ENCODE data around the gene PDCD4. TPM values are rescaled to one million over a fixed set of nuclear protein-coding genes. Genes with fewer than 3 reads are reported as not detected.

PDCD4 gene
- polyA plus RNA-seq, 1 of the 3 experiments (the other 2 are of a cell fraction): 23.3 TPM

GRCh38 chr10:110919349-110919931 is 47.7 kb downstream of the PDCD4 start, which contains the start of gene SHOC2 (continued):
- TF ChIP-seq EP300 (IDR thresholded peaks at IDR 0.05; ENCODE audit: borderline replicate concordance in 1 of 2, low read depth in 1 of 2, low read length in 1 of 2): no peak

GRCh38 chr10:110919971-110920881 is 48.5 kb downstream of the PDCD4 start:
- Histone ChIP-seq H3K27ac (ENCODE audit: low read depth in 2 of 2, low read length in 1 of 2) (peak overlapping the region; percentile 70 to 90), H2AFZ (ENCODE audit: low read depth) (no peak overlapping the region), H3F3A (replicated peaks; ENCODE audit: insufficient read depth) (peaks cover 9% of the 10 kb centered on the region), H4K20me1 (ENCODE audit: insufficient read depth) (peaks cover 42% of the 10 kb centered on the region), H3K79me2 (ENCODE audit: insufficient read depth) (peaks cover 65% of the 10 kb centered on the region), H3K27me3 (ENCODE audit: insufficient read depth) (no peaks in the 10 kb centered on the region), H3K4me1 (ENCODE audit: control insufficient read depth in 1 of 2, insufficient read depth in 2 of 2, low read depth in 1 of 2, low read length in 1 of 2) (peaks cover 11 to 23% of the 10 kb centered on the region in 2 experiments; a peak in 3 of 4 replicates), H3K9me2 (no peaks in the 10 kb centered on the region), H3K4me2 (peak overlapping the region; percentile 80), H3K9me3 (no peaks in the 10 kb centered on the region; the same call in 1 of the 2 replicates), H3K4me3 (ENCODE audit: low read depth in 2 of 2, low read length in 1 of 2) (peak overlapping the region; percentile 79 to 92), H3K36me3 (replicated peaks in 1 of 2; ENCODE audit: control insufficient read depth in 1 of 2, insufficient read depth in 2 of 2, low read length in 1 of 2) (peaks cover 0 to 2% of the 10 kb centered on the region in 2 experiments), H3K9ac (peak overlapping the region; percentile 81)
- 0 out of 2 replicates have a peak, but pooled peaks have one; percentile 12 for TF ChIP-seq MXI1 (IDR thresholded peaks at IDR 0.05; ENCODE audit: low read depth, low read length)
- TF ChIP-seq MAX (IDR thresholded peaks at IDR 0.05; ENCODE audit: low read depth): no peak; the same call in 1 of the 2 replicates
- POLR2A ChIA-PET: interaction anchor here (0.7 kb wide), 1 partner anchor 42 kb away, joined by 4 read pairs; no protein-coding TSS in a partner anchor
- WGBS (ENCODE audit: low lambda C conversion rate): under 1% methylated on average over 16 of the region's 44 CpGs
- CTCF ChIA-PET: interaction anchor here (0.7 to 1.7 kb wide), 3 partner anchors 155 to 1221 kb away, joined by 3 to 4 read pairs (median 4); no protein-coding TSS in a partner anchor
- peak; percentile 25 for DNase-seq

GRCh38 chr10:110923856-110924493 is 52.2 kb downstream of the PDCD4 start:
- peaks cover 90% of the 10 kb centered on the region for H3K79me2 ChIP-seq (ENCODE audit: insufficient read depth)
- no peak overlapping the region for H3K4me3 ChIP-seq (ENCODE audit: low read depth in 2 of 2, low read length in 1 of 2)
- no peaks in the 10 kb centered on the region; the same call in 1 of the 2 replicates for H3K9me3 ChIP-seq
- H3K36me3 ChIP-seq (replicated peaks in 1 of 2; ENCODE audit: control insufficient read depth in 1 of 2, insufficient read depth in 2 of 2, low read length in 1 of 2): peaks cover 0 to 2% of the 10 kb centered on the region in 2 experiments
- no peak overlapping the region for H2AFZ ChIP-seq (ENCODE audit: low read depth)
- DNase-seq: no peak
- CTCF ChIA-PET: interaction anchor here (0.6 to 1.2 kb wide), 3 partner anchors 21 to 178 kb away, joined by 3 read pairs; partner anchors contain the start of gene ADRA2A
- peaks cover 0 to 11% of the 10 kb centered on the region in 2 experiments; a peak in 2 of 4 replicates for H3K4me1 ChIP-seq (ENCODE audit: control insufficient read depth in 1 of 2, insufficient read depth in 2 of 2, low read depth in 1 of 2, low read length in 1 of 2)
- TF ChIP-seq RFX5 (IDR thresholded peaks at IDR 0.05; ENCODE audit: low read length): no peak
- H3K4me2 ChIP-seq: no peak overlapping the region
- H3K27me3 ChIP-seq (ENCODE audit: insufficient read depth): no peaks in the 10 kb centered on the region
- 64% methylated on average over 2 of the region's 2 CpGs for WGBS (ENCODE audit: low lambda C conversion rate)
- H3K9ac ChIP-seq: no peak overlapping the region
- H3K27ac ChIP-seq (ENCODE audit: low read depth in 2 of 2, low read length in 1 of 2): no peak overlapping the region
- H3K9me2 ChIP-seq: no peaks in the 10 kb centered on the region
- peaks cover 75% of the 10 kb centered on the region for H4K20me1 ChIP-seq (ENCODE audit: insufficient read depth)
- POLR2A ChIA-PET: no interaction called here
- H3F3A ChIP-seq (replicated peaks; ENCODE audit: insufficient read depth): peaks cover 9% of the 10 kb centered on the region

Data from SK-N-SH (cell line).